A673 (cell line): Measurements from ENCODE around the gene USF3. TPM values are rescaled to one million over a fixed set of nuclear protein-coding genes. Genes with fewer than 3 reads are reported as not detected.

Source experiments
- BruUV-seq: library from RNA; stranded (reverse); fragments of 400-500 nt; replicated peaks from 2 replicates; lab custom pipeline; 2021; lab: Mats Ljungman, UMichigan
- CTCF ChIA-PET: fragments of 300-600 bp; sonication (Branson Sonifier 250); formaldehyde crosslinking; loops from one replicate; lab custom pipeline; 2022; ENCODE audit warnings: antibody characterized with exemption; lab: Charles Lee
- POLR2A ChIA-PET: fragments of 300-600 bp; sonication (Branson Sonifier 250); formaldehyde crosslinking; loops from one replicate; lab custom pipeline; 2022; ENCODE audit warnings: antibody characterized with exemption; ENCODE audit not compliant: low non-redundant PET; lab: Charles Lee
- DNase-seq: peaks from one replicate; pipeline ENCODE4 v3.0.0-alpha.2; 2015; ENCODE audit warnings: low spot score
- H3K27ac ChIP-seq: fragments of 200-600 bp; sonication (generic); 2 replicates; pipeline ENCODE4 v1.5.1; 2016; ENCODE audit warnings: mixed run types, low read depth, mild to moderate bottlenecking, mixed read lengths, antibody characterized with exemption, low read length; ENCODE audit not compliant: poor library complexity, severe bottlenecking
- H3K27me3 ChIP-seq: fragments of 200-600 bp; sonication (generic); replicated peaks from 2 replicates; pipeline ENCODE4 v1.6.1; 2017; ENCODE audit warnings: mixed run types, low read depth, mild to moderate bottlenecking, mixed read lengths, antibody characterized with exemption, low read length; ENCODE audit not compliant: insufficient read depth, poor library complexity
- H3K36me3 ChIP-seq: fragments of 200-600 bp; sonication (generic); 2 replicates; pipeline ENCODE4 v1.6.1; 2016; ENCODE audit warnings: mixed run types, mild to moderate bottlenecking, mixed read lengths, antibody characterized with exemption, low read length; ENCODE audit not compliant: insufficient read depth, poor library complexity, severe bottlenecking
- H3K4me1 ChIP-seq: fragments of 200-600 bp; sonication (generic); 2 replicates; pipeline ENCODE4 v1.6.1; 2017; ENCODE audit warnings: mixed run types, mild to moderate bottlenecking, mixed read lengths, antibody characterized with exemption, low read length; ENCODE audit not compliant: insufficient read depth, poor library complexity, severe bottlenecking
- H3K4me3 ChIP-seq: fragments of 200-600 bp; sonication (generic); 2 replicates; pipeline ENCODE4 v1.5.1; 2016; ENCODE audit warnings: low read depth, mixed run types, mild to moderate bottlenecking, mixed read lengths, low read length; ENCODE audit not compliant: poor library complexity, severe bottlenecking
- H3K9me3 ChIP-seq: fragments of 200-600 bp; sonication (generic); 2 replicates; pipeline ENCODE4 v1.6.1; 2016; ENCODE audit warnings: mixed run types, low read depth, mild to moderate bottlenecking, mixed read lengths, antibody characterized with exemption, low read length; ENCODE audit not compliant: poor library complexity, severe bottlenecking
- EZH2 ChIP-seq: fragments of 200-600 bp; sonication (generic); IDR thresholded peaks from 2 replicates; pipeline ENCODE4 v1.6.1; 2017; ENCODE audit warnings: borderline replicate concordance, low read depth, mild to moderate bottlenecking, mixed read lengths, antibody characterized with exemption, low read length; ENCODE audit not compliant: poor library complexity, severe bottlenecking
- intact Hi-C: fragments of 100-400 bp; cut with micrococcal nuclease; formaldehyde crosslinking; loops from one replicate; pipeline ENCODE4 v1.10.0; 2022; ENCODE audit not compliant: unreplicated experiment
- total RNA-seq: library from RNA; stranded (reverse); gene quantifications from 2 replicates; pipeline ENCODE4 v1.2.3, GENCODE V29; 2021
- TF ChIP-seq, protein P1 (sequence below): fragments of 300-800, 200-600 bp; sonication (generic); conservative IDR thresholded peaks from 2 replicates; pipeline ENCODE4 v1.5.1; 2017; ENCODE audit warnings: low read depth, mild to moderate bottlenecking, antibody characterized with exemption, low read length, moderate library complexity, mixed read lengths

USF3 gene
- total RNA-seq, 1 experiment from 2014 or later: 9.7 TPM

DNA sequence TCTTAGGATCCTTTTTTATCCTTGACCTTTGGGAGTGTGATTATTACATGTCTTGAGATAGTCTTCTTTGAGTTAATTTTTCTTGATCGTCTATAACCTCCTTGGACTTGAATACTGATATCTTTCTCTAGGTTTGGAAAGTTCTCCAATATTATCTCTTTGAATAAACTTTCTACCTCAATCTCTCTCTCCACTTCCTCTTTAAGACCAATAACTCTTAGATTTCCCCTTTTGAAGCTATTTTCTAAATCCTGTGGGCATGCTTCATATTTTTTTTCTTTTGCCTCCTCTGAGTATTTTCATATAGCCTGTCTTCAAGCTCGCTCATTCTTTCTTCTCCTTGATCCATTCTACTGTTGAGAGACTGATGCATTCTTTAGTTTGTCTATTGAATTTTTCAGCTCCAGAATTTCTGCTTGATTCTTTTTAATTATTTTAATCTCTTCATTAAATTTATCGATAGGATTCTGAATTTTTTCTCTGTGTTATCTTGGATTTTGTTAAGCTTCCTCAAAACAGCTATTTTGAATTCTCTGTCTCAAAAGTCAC lies 12.1 kb downstream of the USF3 start:
- H3K9me3 ChIP-seq: peaks cover 10% of the 10 kb centered on the region
- H3K36me3 ChIP-seq: no peaks in the 10 kb centered on the region
- TF ChIP-seq, protein P1, sequence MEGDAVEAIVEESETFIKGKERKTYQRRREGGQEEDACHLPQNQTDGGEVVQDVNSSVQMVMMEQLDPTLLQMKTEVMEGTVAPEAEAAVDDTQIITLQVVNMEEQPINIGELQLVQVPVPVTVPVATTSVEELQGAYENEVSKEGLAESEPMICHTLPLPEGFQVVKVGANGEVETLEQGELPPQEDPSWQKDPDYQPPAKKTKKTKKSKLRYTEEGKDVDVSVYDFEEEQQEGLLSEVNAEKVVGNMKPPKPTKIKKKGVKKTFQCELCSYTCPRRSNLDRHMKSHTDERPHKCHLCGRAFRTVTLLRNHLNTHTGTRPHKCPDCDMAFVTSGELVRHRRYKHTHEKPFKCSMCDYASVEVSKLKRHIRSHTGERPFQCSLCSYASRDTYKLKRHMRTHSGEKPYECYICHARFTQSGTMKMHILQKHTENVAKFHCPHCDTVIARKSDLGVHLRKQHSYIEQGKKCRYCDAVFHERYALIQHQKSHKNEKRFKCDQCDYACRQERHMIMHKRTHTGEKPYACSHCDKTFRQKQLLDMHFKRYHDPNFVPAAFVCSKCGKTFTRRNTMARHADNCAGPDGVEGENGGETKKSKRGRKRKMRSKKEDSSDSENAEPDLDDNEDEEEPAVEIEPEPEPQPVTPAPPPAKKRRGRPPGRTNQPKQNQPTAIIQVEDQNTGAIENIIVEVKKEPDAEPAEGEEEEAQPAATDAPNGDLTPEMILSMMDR: no peak
- no peak for TF ChIP-seq EZH2
- H3K4me1 ChIP-seq: peaks cover 5% of the 10 kb centered on the region
- ChIA-PET CTCF (no interaction called here), POLR2A (no interaction called here)
- H3K4me3 ChIP-seq: no peak overlapping the region
- intact Hi-C loops: no loop called here
- H3K27ac ChIP-seq: no peak overlapping the region
- H3K27me3 ChIP-seq: no peaks in the 10 kb centered on the region
- no TSS peak for BruUV-seq
- no peak for DNase-seq

DNA sequence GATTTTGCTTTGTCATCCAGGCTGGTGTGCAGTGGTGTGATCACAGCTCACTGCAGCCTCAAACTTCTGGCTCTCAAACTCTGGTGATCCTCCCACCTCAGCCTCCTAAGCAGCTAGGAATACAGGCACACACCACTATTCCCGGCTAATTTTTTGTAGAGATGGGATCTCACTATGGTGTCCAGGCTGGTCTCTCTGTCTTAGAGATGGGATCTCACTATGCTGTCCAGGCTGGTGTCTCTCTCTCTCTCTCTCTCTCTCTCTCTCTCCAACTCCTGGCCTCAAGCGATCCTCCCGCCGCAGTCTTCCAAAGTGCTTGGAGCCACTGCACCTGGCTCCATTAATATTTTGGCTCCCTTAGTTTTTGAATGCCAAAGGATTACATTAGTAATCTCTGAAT lies 17.7 kb downstream of the USF3 start:
- no peak for TF ChIP-seq EZH2
- TF ChIP-seq, protein P1: no peak
- H3K27ac ChIP-seq: no peak overlapping the region
- no peaks in the 10 kb centered on the region for H3K4me1 ChIP-seq
- H3K27me3 ChIP-seq: no peaks in the 10 kb centered on the region
- H3K4me3 ChIP-seq: no peak overlapping the region
- intact Hi-C loops: no loop called here
- no TSS peak for BruUV-seq
- ChIA-PET POLR2A (no interaction called here), CTCF (no interaction called here)
- no peaks in the 10 kb centered on the region for H3K9me3 ChIP-seq
- DNase-seq: no peak
- no peaks in the 10 kb centered on the region for H3K36me3 ChIP-seq

DNA sequence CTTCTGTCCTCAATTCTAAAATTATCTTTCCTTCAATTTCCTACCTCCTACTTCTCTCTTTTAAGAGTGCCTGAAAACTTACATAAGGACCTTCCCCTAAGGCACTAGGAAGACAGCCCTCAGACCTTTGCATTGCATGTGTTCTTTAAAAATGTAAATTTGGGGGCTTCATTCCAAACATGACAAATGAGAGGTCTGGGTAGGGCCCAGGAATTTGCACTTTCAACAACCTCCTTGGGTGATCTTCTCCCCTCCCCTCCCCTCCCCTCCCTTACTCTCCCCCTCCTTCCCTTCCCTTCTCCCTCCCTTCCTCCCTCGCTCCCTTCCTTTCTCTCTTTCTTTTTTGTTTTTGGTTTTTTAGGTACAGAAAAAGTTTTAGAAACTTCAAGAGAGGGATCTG lies 18.7 kb downstream of the USF3 start:
- no TSS peak for BruUV-seq
- POLR2A ChIA-PET: no interaction called here
- Histone ChIP-seq H3K4me1 (no peaks in the 10 kb centered on the region), H3K4me3 (no peak overlapping the region), H3K27ac (no peak overlapping the region), H3K27me3 (no peaks in the 10 kb centered on the region), H3K36me3 (no peaks in the 10 kb centered on the region), H3K9me3 (no peaks in the 10 kb centered on the region)
- TF ChIP-seq, protein P1: no peak
- TF ChIP-seq EZH2: no peak
- intact Hi-C loops: no loop called here
- no peak for DNase-seq
- CTCF ChIA-PET: no interaction called here
